ENCODE measurements around the gene TMEM183A.

- no peak for TF ChIP-seq CTCF (IDR thresholded peaks at IDR 0.05)
- no peak for TF ChIP-seq POLR2AphosphoS5 (IDR thresholded peaks at IDR 0.05)
- TF ChIP-seq POLR2A (IDR thresholded peaks at IDR 0.05): no peak
Observed at GRCh38 chr1:203039609-203040512, 32.7 kb downstream of the TMEM183A start.

All from prostate gland (tissue), 2 donors.